GM12878 (cell line): ENCODE data around the gene ALDH1L2. TPM values are rescaled to one million over a fixed set of nuclear protein-coding genes. Genes with fewer than 3 reads are reported as not detected.

Experiments
- ATF7 ChIP-seq: fragments of 450-650 bp; IDR thresholded peaks from 2 replicates; pipeline ENCODE4 v1.6.1; 2016; ENCODE audit warnings: low read depth, mild to moderate bottlenecking
- BHLHE40 ChIP-seq, 2 experiments: fragments of 450-650 bp in 1 of 2; IDR thresholded peaks; 2 replicates each; pipeline ENCODE4 v1.6.1; 2011 to 2017; ENCODE audit warnings: low read depth in 2 of 2, borderline replicate concordance in 1 of 2, improper control_type of control experiment in 1 of 2, low read length in 1 of 2, mild to moderate bottlenecking in 1 of 2
- CBX5 ChIP-seq: sonication (generic); IDR thresholded peaks from 2 replicates; pipeline ENCODE4 v1.6.1; 2016; ENCODE audit warnings: low read depth, moderate library complexity, mild to moderate bottlenecking, inconsistent platforms
- CHD1 ChIP-seq: IDR thresholded peaks from 2 replicates; pipeline ENCODE4 v1.6.1; 2012; ENCODE audit warnings: low read depth, low read length, improper control_type of control experiment
- CTCF ChIP-seq, 3 experiments: IDR thresholded peaks in 2 of 3; conservative IDR thresholded peaks in 1 of 3; 2 replicates each; pipeline ENCODE4 v1.5.1; 2011; ENCODE audit warnings: low read depth in 3 of 3, low read length in 3 of 3, mild to moderate bottlenecking in 3 of 3, control low read depth in 2 of 3, moderate library complexity in 2 of 3, inconsistent platforms in 1 of 3, mixed read lengths in 1 of 3; ENCODE audit not compliant: control insufficient read depth in 2 of 3, insufficient read depth in 1 of 3; ENCODE audit errors: extremely low read depth in 1 of 3
- ETV6 ChIP-seq, 2 experiments: fragments of 450-650 bp in 1 of 2; IDR thresholded peaks in 1 of 2; conservative IDR thresholded peaks in 1 of 2; 2 replicates each; pipeline ENCODE4 v1.6.1; 2014; ENCODE audit warnings: antibody characterized with exemption in 1 of 2, borderline replicate concordance in 1 of 2, low read depth in 1 of 2, mild to moderate bottlenecking in 1 of 2, moderate library complexity in 1 of 2
- HSF1 ChIP-seq: fragments of 150-350 bp; IDR thresholded peaks from 2 replicates; pipeline ENCODE4 v1.6.1; 2014; ENCODE audit warnings: mild to moderate bottlenecking, low read depth, low read length
- IKZF2 ChIP-seq, 2 experiments: fragments of 450-650 bp; IDR thresholded peaks; 2 replicates each; pipeline ENCODE4 v1.6.1; 2017; ENCODE audit warnings: mild to moderate bottlenecking in 2 of 2, moderate library complexity in 2 of 2
- KDM1A ChIP-seq: fragments of 200-600 bp; sonication (generic); IDR thresholded peaks from 2 replicates; pipeline ENCODE4 v1.6.1; 2016; ENCODE audit warnings: borderline replicate concordance
- KLF5 ChIP-seq: fragments of 450-650 bp; IDR thresholded peaks from 2 replicates; pipeline ENCODE4 v1.6.1; 2014; ENCODE audit warnings: mild to moderate bottlenecking; ENCODE audit not compliant: partially characterized antibody
- MAX ChIP-seq: IDR thresholded peaks from 2 replicates; pipeline ENCODE4 v1.6.1; 2012; ENCODE audit warnings: low read depth, low read length, improper control_type of control experiment
- MTA2 ChIP-seq: fragments of 450-650 bp; IDR thresholded peaks from 2 replicates; pipeline ENCODE4 v1.6.1; 2016; ENCODE audit warnings: low read depth, mild to moderate bottlenecking, moderate library complexity
- MYC ChIP-seq: IDR thresholded peaks from 2 replicates; pipeline ENCODE4 v1.6.1; 2011; ENCODE audit warnings: mild to moderate bottlenecking, low read length, moderate library complexity, inconsistent platforms; ENCODE audit not compliant: insufficient read depth, insufficient replicate concordance, insufficient read length, severe bottlenecking
- NFIC ChIP-seq: IDR thresholded peaks from 2 replicates; pipeline ENCODE4 v1.6.1; 2012; ENCODE audit warnings: low read depth, mild to moderate bottlenecking, inconsistent platforms, low read length, moderate library complexity
- NFYB ChIP-seq: IDR thresholded peaks from 2 replicates; pipeline ENCODE4 v1.6.1; 2011; ENCODE audit warnings: low read depth, mild to moderate bottlenecking, low read length, improper control_type of control experiment, moderate library complexity; ENCODE audit not compliant: insufficient read depth
- PKNOX1 ChIP-seq: fragments of 450-650 bp; IDR thresholded peaks from 2 replicates; pipeline ENCODE4 v1.6.1; 2016; ENCODE audit warnings: mild to moderate bottlenecking
- POLR2A ChIP-seq: IDR thresholded peaks from 2 replicates; pipeline ENCODE4 v1.6.1; 2011; ENCODE audit warnings: low read depth, mild to moderate bottlenecking, low read length
- RFX5 ChIP-seq: IDR thresholded peaks from 2 replicates; pipeline ENCODE4 v1.6.1; 2011; ENCODE audit warnings: low read depth, low read length, improper control_type of control experiment
- SP1 ChIP-seq: IDR thresholded peaks from one replicate; pipeline ENCODE4 v1.6.1; 2011; ENCODE audit warnings: low read depth, low read length
- USF1 ChIP-seq: IDR thresholded peaks from 2 replicates; pipeline ENCODE4 v1.6.1; 2011; ENCODE audit warnings: borderline replicate concordance, low read depth, mild to moderate bottlenecking, moderate library complexity, mixed read lengths, low read length; ENCODE audit not compliant: insufficient read depth; ENCODE audit errors: extremely low read length
- ZBTB33 ChIP-seq: fragments of 450-650 bp; IDR thresholded peaks from 2 replicates; pipeline ENCODE4 v1.6.1; 2017; ENCODE audit warnings: mild to moderate bottlenecking
- ZNF384 ChIP-seq: IDR thresholded peaks from 2 replicates; pipeline ENCODE4 v1.6.1; 2012; ENCODE audit warnings: low read depth, mild to moderate bottlenecking, low read length, improper control_type of control experiment, borderline replicate concordance
- polyA plus RNA-seq, 11 experiments: library from polyadenylated mRNA; depleted of rRNA in 4 of 11; unstranded in 6 of 11; stranded (reverse) in 5 of 11; fragments of >200 nt; fragmentation: Nextera tagmentation in 4 of 11; fragmentation: Illumina TruSeq in 1 of 11; extraction: Ambion mirVana in 4 of 11; extraction: Trizol in 1 of 11; gene quantifications; 1 replicate in 1 of 11; 2 replicates in 10 of 11; pipeline versions ENCODE4 v1.2.1 to v1.2.3, GENCODE V29; 2011 to 2016; ENCODE audit warnings: inconsistent platforms in 2 of 11, missing spikeins in 2 of 11, low read depth in 1 of 11
- total RNA-seq, 4 experiments: library from RNA; depleted of rRNA in 3 of 4; stranded (reverse); fragments of >200 nt in 3 of 4; fragmentation: Illumina TruSeq in 1 of 4; extraction: Trizol in 1 of 4; gene quantifications; 2 replicates each; pipeline versions ENCODE4 v1.2.1 to v1.2.3, GENCODE V29; 2013 to 2021

ALDH1L2 gene
- total and polyA plus RNA-seq, 10 of the 15 experiments (the other 5 are each of a cell fraction or from before 2014, with no cell fraction given): 0.15 to 13.7 (median 8.5) TPM

GRCh38 chr12:104974626-104975290, 109.5 kb downstream of the ALDH1L2 start (continued):
- TF ChIP-seq HSF1 (no peak), NFIC (peak; percentile 89), POLR2A (no peak), USF1 (no peak), NFYB (no peak), ZNF384 (peak; percentile 77), PKNOX1 (peak; percentile 94), KLF5 (no peak), CBX5 (no peak), MAX (0 out of 2 replicates have a peak, but pooled peaks have one; percentile 17), KDM1A (no peak), CHD1 (no peak), MTA2 (peak; percentile 95), SP1 (peak; percentile 60), ETV6 (conservative IDR thresholded peaks at IDR 0.05 in 1 of 2, IDR thresholded peaks at IDR 0.05 in 1 of 2; ENCODE audit: borderline replicate concordance in 1 of 2, low read depth in 1 of 2) (peak in 1 of 2 experiments; percentile 100; a peak in 2 of 4 replicates), BHLHE40 (IDR thresholded peaks at IDR 0.05; ENCODE audit: borderline replicate concordance in 1 of 2, low read depth in 2 of 2, low read length in 1 of 2) (peak; percentile 66 to 69; a peak in 3 of 4 replicates), RFX5 (no peak), CTCF (IDR thresholded peaks at IDR 0.05 in 2 of 3, conservative IDR thresholded peaks at IDR 0.05 in 1 of 3; ENCODE audit: control insufficient read depth in 2 of 3, extremely low read depth in 1 of 3, insufficient read depth in 1 of 3, low read depth in 3 of 3, low read length in 3 of 3) (no peak), ATF7 (peak; percentile 91), MYC (no peak), ZBTB33 (no peak), IKZF2 (IDR thresholded peaks at IDR 0.05) (peak; percentile 95 to 96)
